PC-3 (cell line): Measurements from ENCODE around the gene KDM4C.

Source experiments
- CTCF ChIP-seq: fragments of 300-600 bp; sonication (generic); conservative IDR thresholded peaks from 2 replicates; pipeline ENCODE4 v1.5.1; 2017; ENCODE audit warnings: antibody characterized with exemption, low read depth, mild to moderate bottlenecking, low read length
- EZH2phosphoT487 ChIP-seq: fragments of 300-600 bp; sonication (generic); IDR thresholded peaks from 2 replicates; pipeline ENCODE4 v1.6.1; 2018; ENCODE audit warnings: mild to moderate bottlenecking, antibody characterized with exemption, low read length, borderline replicate concordance

- TF ChIP-seq CTCF (no peak), EZH2phosphoT487 (no peak)
These were observed 203.0 kb downstream of the KDM4C start for GRCh38 chr9:6960777-6961176.
